ENCODE measurements around the gene PCDHA4.
"Not testable (repeated sequence)": the region's sequence is repeated elsewhere in the genome, so short reads cannot be mapped to it uniquely, and the experiment has no call there.

PCDHA4 gene

DNA sequence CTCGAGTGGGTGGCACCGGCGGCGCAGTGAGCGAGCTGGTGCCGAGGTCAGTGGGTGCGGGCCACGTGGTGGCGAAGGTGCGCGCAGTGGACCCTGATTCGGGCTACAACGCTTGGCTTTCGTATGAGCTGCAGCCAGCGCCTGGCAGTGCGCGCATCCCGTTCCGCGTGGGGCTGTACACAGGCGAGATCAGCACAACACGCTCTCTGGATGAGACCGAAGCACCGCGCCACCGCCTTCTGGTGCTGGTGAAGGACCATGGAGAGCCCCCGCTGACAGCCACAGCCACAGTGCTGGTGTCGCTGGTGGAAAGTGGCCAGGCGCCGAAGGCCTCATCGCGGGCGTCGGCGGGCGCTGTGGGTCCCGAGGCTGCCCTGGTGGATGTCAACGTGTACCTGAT, 16.6 kb downstream of the PCDHA4 start:
- H3K4me3 ChIP-seq (ENCODE audit: low read depth, low read length) = no peak overlapping the region
- CTCF ChIA-PET = no interaction called here
- POLR2A ChIA-PET = no interaction called here
- TF ChIP-seq, protein P1, sequence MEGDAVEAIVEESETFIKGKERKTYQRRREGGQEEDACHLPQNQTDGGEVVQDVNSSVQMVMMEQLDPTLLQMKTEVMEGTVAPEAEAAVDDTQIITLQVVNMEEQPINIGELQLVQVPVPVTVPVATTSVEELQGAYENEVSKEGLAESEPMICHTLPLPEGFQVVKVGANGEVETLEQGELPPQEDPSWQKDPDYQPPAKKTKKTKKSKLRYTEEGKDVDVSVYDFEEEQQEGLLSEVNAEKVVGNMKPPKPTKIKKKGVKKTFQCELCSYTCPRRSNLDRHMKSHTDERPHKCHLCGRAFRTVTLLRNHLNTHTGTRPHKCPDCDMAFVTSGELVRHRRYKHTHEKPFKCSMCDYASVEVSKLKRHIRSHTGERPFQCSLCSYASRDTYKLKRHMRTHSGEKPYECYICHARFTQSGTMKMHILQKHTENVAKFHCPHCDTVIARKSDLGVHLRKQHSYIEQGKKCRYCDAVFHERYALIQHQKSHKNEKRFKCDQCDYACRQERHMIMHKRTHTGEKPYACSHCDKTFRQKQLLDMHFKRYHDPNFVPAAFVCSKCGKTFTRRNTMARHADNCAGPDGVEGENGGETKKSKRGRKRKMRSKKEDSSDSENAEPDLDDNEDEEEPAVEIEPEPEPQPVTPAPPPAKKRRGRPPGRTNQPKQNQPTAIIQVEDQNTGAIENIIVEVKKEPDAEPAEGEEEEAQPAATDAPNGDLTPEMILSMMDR (IDR thresholded peaks at IDR 0.05; ENCODE audit: insufficient read depth, low read length, missing control alignments) = no peak
- DNase-seq (ENCODE audit: low read depth, low spot score) = no peak

- DNase-seq (ENCODE audit: low read depth, low spot score) = no peak
- H3K4me3 ChIP-seq (ENCODE audit: low read depth, low read length) = no peak within 1 kb of the TSS; the same call in 1 of the 2 replicates
- TF ChIP-seq, protein P1 (IDR thresholded peaks at IDR 0.05; ENCODE audit: insufficient read depth, low read length, missing control alignments) = no peak
- ChIA-PET POLR2A (no interaction called here), CTCF (no interaction called here)
Measured at GRCh38 chr5:140827704-140828361, 21.0 kb downstream of the PCDHA4 start, which contains the start of gene PCDHA6. Gene PCDHA6, plus strand, starts transcription at chr5:140827960. Its CDS starts 132 bp downstream, at chr5:140828092.

DNA sequence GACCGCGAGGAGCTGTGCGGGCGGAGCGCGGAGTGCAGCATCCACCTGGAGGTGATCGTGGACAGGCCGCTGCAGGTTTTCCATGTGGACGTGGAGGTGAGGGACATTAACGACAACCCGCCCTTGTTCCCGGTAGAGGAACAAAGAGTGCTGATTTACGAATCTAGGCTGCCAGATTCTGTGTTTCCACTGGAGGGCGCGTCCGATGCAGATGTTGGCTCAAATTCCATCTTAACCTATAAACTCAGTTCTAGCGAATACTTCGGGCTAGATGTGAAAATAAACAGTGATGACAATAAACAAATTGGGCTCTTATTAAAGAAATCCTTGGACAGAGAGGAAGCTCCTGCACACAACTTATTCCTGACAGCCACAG, 21.5 kb downstream of the PCDHA4 start:
- CTCF ChIA-PET = no interaction called here
- no peak overlapping the region for H3K4me3 ChIP-seq (ENCODE audit: low read depth, low read length)
- no peak for DNase-seq (ENCODE audit: low read depth, low spot score)
- POLR2A ChIA-PET = no interaction called here
- TF ChIP-seq, protein P1 (IDR thresholded peaks at IDR 0.05; ENCODE audit: insufficient read depth, low read length, missing control alignments) = no peak

DNA sequence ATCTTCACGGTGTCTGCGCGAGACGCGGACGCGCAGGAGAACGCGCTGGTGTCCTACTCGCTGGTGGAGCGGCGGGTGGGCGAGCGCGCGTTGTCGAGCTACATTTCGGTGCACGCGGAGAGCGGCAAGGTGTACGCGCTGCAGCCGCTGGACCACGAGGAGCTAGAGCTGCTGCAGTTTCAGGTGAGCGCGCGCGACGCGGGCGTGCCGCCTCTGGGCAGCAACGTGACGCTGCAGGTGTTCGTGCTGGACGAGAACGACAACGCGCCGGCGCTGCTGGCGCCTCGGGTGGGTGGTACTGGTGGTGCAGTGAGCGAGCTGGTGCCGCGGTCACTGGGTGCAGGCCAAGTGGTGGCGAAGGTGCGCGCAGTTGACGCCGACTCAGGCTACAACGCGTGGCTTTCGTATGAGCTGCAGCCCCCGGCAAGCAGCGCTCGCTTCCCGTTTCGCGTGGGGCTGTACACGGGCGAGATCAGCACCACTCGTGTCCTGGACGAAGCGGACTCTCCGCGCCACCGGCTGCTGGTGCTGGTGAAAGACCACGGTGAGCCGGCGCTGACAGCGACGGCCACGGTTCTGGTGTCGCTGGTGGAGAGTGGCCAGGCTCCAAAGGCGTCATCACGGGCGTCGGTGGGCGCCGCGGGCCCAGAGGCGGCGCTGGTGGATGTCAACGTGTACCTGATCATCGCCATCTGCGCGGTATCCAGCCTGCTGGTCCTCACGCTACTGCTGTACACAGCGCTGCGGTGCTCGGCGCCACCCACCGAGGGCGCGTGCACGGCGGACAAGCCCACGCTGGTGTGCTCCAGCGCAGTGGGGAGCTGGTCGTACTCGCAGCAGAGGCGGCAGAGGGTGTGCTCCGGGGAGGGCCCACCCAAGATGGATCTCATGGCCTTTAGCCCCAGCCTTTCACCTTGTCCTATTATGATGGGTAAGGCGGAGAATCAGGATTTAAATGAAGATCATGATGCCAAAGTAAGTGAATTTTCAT, 22.9 kb downstream of the PCDHA4 start:
- H3K4me3 ChIP-seq (ENCODE audit: low read depth, low read length); DNase-seq (ENCODE audit: low read depth, low spot score); CTCF ChIA-PET; POLR2A ChIA-PET: not testable (repeated sequence)

- H3K4me3 ChIP-seq (ENCODE audit: low read depth, low read length) = no peak within 1 kb of the TSS; the same call in 1 of the 2 replicates
- POLR2A ChIA-PET = no interaction called here
- CTCF ChIA-PET = no interaction called here
- TF ChIP-seq, protein P1 (IDR thresholded peaks at IDR 0.05; ENCODE audit: insufficient read depth, low read length, missing control alignments) = no peak
- no peak for DNase-seq (ENCODE audit: low read depth, low spot score)
Measured at GRCh38 chr5:140833993-140834392, 27.1 kb downstream of the PCDHA4 start, which contains the start of gene PCDHA7. Gene PCDHA7, plus strand, starts transcription at chr5:140834269. Its CDS starts 115 bp downstream, at chr5:140834384.

GRCh38 chr5:140834439-140835008, 27.7 kb downstream of the PCDHA4 start:
- DNase-seq (ENCODE audit: low read depth, low spot score); POLR2A ChIA-PET; H3K4me3 ChIP-seq (ENCODE audit: low read depth, low read length); CTCF ChIA-PET: not testable (repeated sequence)

All from AG04449 (cell line).